Glutamatergic neuron (in vitro differentiated cells): Measurements from ENCODE around the gene UBTD2. TPM values are rescaled to one million over a fixed set of nuclear protein-coding genes. Genes with fewer than 3 reads are reported as not detected.

Source experiments
- DNase-seq: peaks from one replicate; pipeline ENCODE4 v3.0.0; 2022
- H3K27ac Mint-ChIP-seq: one replicate; pipeline ENCODE4 v1.8.0; 2020; ENCODE audit warnings: mild to moderate bottlenecking, mixed read lengths, inconsistent platforms; ENCODE audit not compliant: unreplicated experiment
- H3K27me3 Mint-ChIP-seq: one replicate; pipeline ENCODE4 v1.8.0; 2020; ENCODE audit warnings: mild to moderate bottlenecking, moderate library complexity, mixed read lengths, inconsistent platforms; ENCODE audit not compliant: unreplicated experiment
- H3K36me3 Mint-ChIP-seq: one replicate; pipeline ENCODE4 v1.8.0; 2020; ENCODE audit warnings: mild to moderate bottlenecking, mixed read lengths, inconsistent platforms; ENCODE audit not compliant: unreplicated experiment
- H3K4me1 Mint-ChIP-seq: one replicate; pipeline ENCODE4 v1.8.0; 2020; ENCODE audit warnings: mild to moderate bottlenecking, low read depth, mixed read lengths, inconsistent platforms; ENCODE audit not compliant: unreplicated experiment
- H3K4me3 Mint-ChIP-seq: one replicate; pipeline ENCODE4 v1.8.0; 2020; ENCODE audit warnings: mild to moderate bottlenecking, mixed read lengths, inconsistent platforms; ENCODE audit not compliant: unreplicated experiment
- H3K9me3 Mint-ChIP-seq: one replicate; pipeline ENCODE4 v1.8.0; 2020; ENCODE audit warnings: mild to moderate bottlenecking, moderate library complexity, mixed read lengths, inconsistent platforms; ENCODE audit not compliant: unreplicated experiment
- CTCF ChIP-seq: fragments of 200-600 bp; sonication (generic); IDR thresholded peaks from one replicate; pipeline ENCODE4 v1.5.0; 2021; ENCODE audit not compliant: partially characterized antibody, unreplicated experiment
- total RNA-seq: library from RNA; stranded (reverse); fragmentation: NEBNext Ultra II Directional; extraction: Animal tissue kit (Norgen Biotek cat#: 25700); gene quantifications from one replicate; pipeline ENCODE4 v1.2.1, GENCODE V29; 2021; ENCODE audit not compliant: unreplicated experiment

UBTD2 gene
- total RNA-seq, 1 donor from 2014 or later = 68.1 TPM

DNA sequence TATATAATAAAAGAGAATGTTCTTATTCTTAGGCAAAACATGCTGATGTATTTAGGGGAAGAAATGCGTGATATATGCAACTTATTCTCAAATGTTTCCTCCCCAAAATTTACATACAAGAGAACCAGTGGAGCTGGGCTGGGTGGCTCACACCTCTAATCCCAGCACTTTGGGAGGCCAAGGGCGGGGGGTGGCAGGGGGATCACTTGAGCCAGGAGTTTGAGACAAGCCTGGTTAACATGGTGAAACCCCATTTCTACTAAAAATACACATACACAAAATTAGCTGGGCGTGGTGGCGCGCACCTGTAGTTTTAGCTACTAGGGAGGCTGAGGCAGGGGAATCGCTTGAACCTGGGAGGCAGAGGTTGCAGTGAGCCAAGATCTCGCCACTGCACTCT, 27.5 kb upstream of the UBTD2 start:
- H3K4me3 Mint-ChIP-seq = no peak overlapping the region
- no peak for DNase-seq

GRCh38 chr5:172305380-172305779, 21.8 kb upstream of the UBTD2 start:
- Mint-ChIP-seq H3K9me3 (peaks cover 6% of the 10 kb centered on the region), H3K4me1 (peaks cover 1% of the 10 kb centered on the region), H3K36me3 (no peaks in the 10 kb centered on the region), H3K27ac (no peak overlapping the region), H3K4me3 (no peak overlapping the region), H3K27me3 (peaks cover 2% of the 10 kb centered on the region)
- no peak for DNase-seq
- no peak for TF ChIP-seq CTCF

More for the DNA sequence above, 27.5 kb upstream of the UBTD2 start:
- Mint-ChIP-seq H3K9me3 (no peaks in the 10 kb centered on the region), H3K27ac (no peak overlapping the region), H3K27me3 (no peaks in the 10 kb centered on the region), H3K4me1 (no peaks in the 10 kb centered on the region), H3K36me3 (no peaks in the 10 kb centered on the region)
- TF ChIP-seq CTCF = no peak

DNA sequence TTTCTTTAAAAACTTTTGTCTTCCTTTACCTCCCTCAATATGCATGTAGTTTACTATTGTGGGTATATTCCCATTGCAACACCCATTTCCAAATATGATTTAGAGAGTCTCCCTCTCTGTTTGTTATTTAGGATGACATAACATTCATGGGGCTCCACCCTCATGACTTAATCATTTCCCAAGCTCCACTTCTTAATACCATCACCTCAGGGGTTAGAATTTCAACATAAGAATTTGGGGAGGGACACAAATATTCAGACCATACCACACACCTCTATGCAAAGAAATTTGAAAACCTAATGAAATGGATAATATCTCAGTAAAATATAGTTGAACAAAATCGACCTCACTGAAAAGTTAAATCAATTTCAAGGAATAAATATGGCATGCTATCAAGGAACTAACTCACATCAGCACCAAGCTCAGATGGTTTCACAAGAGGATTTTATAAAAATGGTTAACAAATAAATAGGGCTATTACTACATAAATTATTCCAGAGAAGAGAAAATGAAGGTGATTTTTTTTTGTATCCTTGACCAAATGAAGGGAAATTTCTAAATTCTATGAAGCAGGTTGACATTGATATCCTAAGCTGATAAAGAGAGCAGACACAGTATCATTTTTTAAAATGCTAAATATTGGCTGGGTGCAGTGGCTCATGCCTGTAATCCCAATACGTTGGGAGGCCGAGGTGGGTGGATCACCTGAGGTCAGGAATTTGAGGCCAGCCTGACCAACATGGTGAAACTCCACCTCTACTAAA, 20.2 kb upstream of the UBTD2 start:
- no peaks in the 10 kb centered on the region for H3K36me3 Mint-ChIP-seq
- H3K9me3 Mint-ChIP-seq = peaks cover 6% of the 10 kb centered on the region
- no peak for TF ChIP-seq CTCF
- peaks cover 2% of the 10 kb centered on the region for H3K27me3 Mint-ChIP-seq
- peaks cover 1% of the 10 kb centered on the region for H3K4me1 Mint-ChIP-seq
- peak overlapping the region; percentile 52 for H3K27ac Mint-ChIP-seq
- no peak overlapping the region for H3K4me3 Mint-ChIP-seq
- no peak for DNase-seq

- Mint-ChIP-seq H3K36me3 (no peaks in the 10 kb centered on the region), H3K4me3 (no peak overlapping the region), H3K27ac (peak overlapping the region; percentile 52), H3K4me1 (peaks cover 1% of the 10 kb centered on the region), H3K27me3 (peaks cover 3% of the 10 kb centered on the region), H3K9me3 (peaks cover 6% of the 10 kb centered on the region)
- no peak for DNase-seq
- TF ChIP-seq CTCF = no peak
Measured at GRCh38 chr5:172303162-172303561, 19.6 kb upstream of the UBTD2 start.

GRCh38 chr5:172302047-172302710, 18.6 kb upstream of the UBTD2 start:
- Mint-ChIP-seq H3K4me3 (no peak overlapping the region), H3K27me3 (peaks cover 3% of the 10 kb centered on the region), H3K36me3 (no peaks in the 10 kb centered on the region), H3K9me3 (peaks cover 6% of the 10 kb centered on the region), H3K27ac (no peak overlapping the region), H3K4me1 (peaks cover 1% of the 10 kb centered on the region)
- no peak for DNase-seq
- no peak for TF ChIP-seq CTCF
